Mononuclear cell (primary cell): ENCODE data around the gene TNFRSF4. TPM values are rescaled to one million over a fixed set of nuclear protein-coding genes. Genes with fewer than 3 reads are reported as not detected.

ENCODE experiments used
- H3K27me3 ChIP-seq: 2 replicates; pipeline ENCODE4 v1.6.0; 2011; ENCODE audit warnings: low read length, control low read depth; ENCODE audit not compliant: insufficient read depth
- H3K4me1 ChIP-seq: 2 replicates; pipeline ENCODE4 v1.5.1; 2011; ENCODE audit warnings: mild to moderate bottlenecking, low read length, control low read depth; ENCODE audit not compliant: insufficient read depth
- H3K4me3 ChIP-seq: 2 replicates; pipeline ENCODE4 v1.5.1; 2011; ENCODE audit warnings: mild to moderate bottlenecking, low read length, moderate library complexity
- H3K9me3 ChIP-seq: 2 replicates; pipeline ENCODE4 v1.5.1; 2011; ENCODE audit warnings: low read depth, mild to moderate bottlenecking, control low read depth, low read length
- total RNA-seq: library from RNA; depleted of rRNA; stranded (reverse); fragments of >200 nt; gene quantifications from one replicate; pipeline ENCODE4 v1.2.3, GENCODE V29; 2012

Gene TNFRSF4
- total RNA-seq, 1 donor = 3.3 TPM

GRCh38 chr1:1239614-1240347, 25.8 kb upstream of the TNFRSF4 start:
- Histone ChIP-seq H3K27me3 (no peaks in the 10 kb centered on the region), H3K9me3 (no peaks in the 10 kb centered on the region)

GRCh38 chr1:1239227-1239613, 25.3 kb upstream of the TNFRSF4 start:
- Histone ChIP-seq H3K4me1 (no peaks in the 10 kb centered on the region), H3K4me3 (no peak overlapping the region), H3K9me3 (no peaks in the 10 kb centered on the region), H3K27me3 (no peaks in the 10 kb centered on the region)

More at GRCh38 chr1:1239614-1240347, 25.8 kb upstream of the TNFRSF4 start:
- Histone ChIP-seq H3K4me1 (no peaks in the 10 kb centered on the region), H3K4me3 (no peak overlapping the region)

GRCh38 chr1:1238702-1239178, 24.8 kb upstream of the TNFRSF4 start:
- no peak overlapping the region for H3K4me3 ChIP-seq
- no peaks in the 10 kb centered on the region for H3K9me3 ChIP-seq
- no peaks in the 10 kb centered on the region for H3K4me1 ChIP-seq
- H3K27me3 ChIP-seq = no peaks in the 10 kb centered on the region

- Histone ChIP-seq H3K9me3 (no peaks in the 10 kb centered on the region), H3K4me1 (peaks cover 4% of the 10 kb centered on the region), H3K27me3 (no peaks in the 10 kb centered on the region), H3K4me3 (no peak overlapping the region)
Observed at GRCh38 chr1:1237874-1238701, 24.1 kb upstream of the TNFRSF4 start.

GRCh38 chr1:1236945-1237873, 23.3 kb upstream of the TNFRSF4 start:
- Histone ChIP-seq H3K9me3 (no peaks in the 10 kb centered on the region), H3K4me3 (no peak overlapping the region), H3K27me3 (no peaks in the 10 kb centered on the region), H3K4me1 (peaks cover 10% of the 10 kb centered on the region)

GRCh38 chr1:1236176-1236763, 22.3 kb upstream of the TNFRSF4 start:
- Histone ChIP-seq H3K4me3 (no peak overlapping the region), H3K4me1 (peaks cover 11% of the 10 kb centered on the region), H3K9me3 (no peaks in the 10 kb centered on the region), H3K27me3 (no peaks in the 10 kb centered on the region)

- Histone ChIP-seq H3K27me3 (no peaks in the 10 kb centered on the region), H3K4me1 (peaks cover 22% of the 10 kb centered on the region), H3K4me3 (no peak overlapping the region), H3K9me3 (no peaks in the 10 kb centered on the region)
Observed at GRCh38 chr1:1235016-1235744, 21.2 kb upstream of the TNFRSF4 start.

GRCh38 chr1:1234180-1234808, 20.3 kb upstream of the TNFRSF4 start:
- peaks cover 31% of the 10 kb centered on the region for H3K4me1 ChIP-seq
- H3K27me3 ChIP-seq = no peaks in the 10 kb centered on the region
- H3K4me3 ChIP-seq = no peak overlapping the region
- H3K9me3 ChIP-seq = no peaks in the 10 kb centered on the region

GRCh38 chr1:1233567-1233892, 19.6 kb upstream of the TNFRSF4 start:
- H3K4me3 ChIP-seq = no peak overlapping the region
- peaks cover 32% of the 10 kb centered on the region for H3K4me1 ChIP-seq
- H3K27me3 ChIP-seq = no peaks in the 10 kb centered on the region
- no peaks in the 10 kb centered on the region for H3K9me3 ChIP-seq

- peak overlapping the region; percentile 24 for H3K4me3 ChIP-seq
- peaks cover 32% of the 10 kb centered on the region for H3K4me1 ChIP-seq
- H3K9me3 ChIP-seq = no peaks in the 10 kb centered on the region
- H3K27me3 ChIP-seq = no peaks in the 10 kb centered on the region
Observed at GRCh38 chr1:1232796-1233566, 19.0 kb upstream of the TNFRSF4 start.

GRCh38 chr1:1232208-1232795, 18.3 kb upstream of the TNFRSF4 start, which contains the start of gene B3GALT6:
Gene B3GALT6, plus strand, starts transcription at chr1:1232237. Its CDS starts 42 bp downstream, at chr1:1232279.
- Histone ChIP-seq H3K4me3 (peak within 1 kb of the TSS; percentile 96), H3K9me3 (no peaks in the 10 kb centered on the region), H3K4me1 (peaks cover 32% of the 10 kb centered on the region), H3K27me3 (no peaks in the 10 kb centered on the region)

GRCh38 chr1:1231400-1232207, 17.7 kb upstream of the TNFRSF4 start, which contains the start of gene SDF4:
Gene SDF4, minus strand, starts transcription at chr1:1232001. Its CDS starts 3,229 bp downstream, at chr1:1228772.
- Histone ChIP-seq H3K4me1 (peaks cover 32% of the 10 kb centered on the region), H3K4me3 (peak within 1 kb of the TSS; percentile 96), H3K27me3 (no peaks in the 10 kb centered on the region), H3K9me3 (no peaks in the 10 kb centered on the region)
